Measurements from ENCODE around the gene GRID1.
"Not testable (repeated sequence)": the region's sequence is repeated elsewhere in the genome, so short reads cannot be mapped to it uniquely, and the experiment has no call there.

GRID1 gene

DNA sequence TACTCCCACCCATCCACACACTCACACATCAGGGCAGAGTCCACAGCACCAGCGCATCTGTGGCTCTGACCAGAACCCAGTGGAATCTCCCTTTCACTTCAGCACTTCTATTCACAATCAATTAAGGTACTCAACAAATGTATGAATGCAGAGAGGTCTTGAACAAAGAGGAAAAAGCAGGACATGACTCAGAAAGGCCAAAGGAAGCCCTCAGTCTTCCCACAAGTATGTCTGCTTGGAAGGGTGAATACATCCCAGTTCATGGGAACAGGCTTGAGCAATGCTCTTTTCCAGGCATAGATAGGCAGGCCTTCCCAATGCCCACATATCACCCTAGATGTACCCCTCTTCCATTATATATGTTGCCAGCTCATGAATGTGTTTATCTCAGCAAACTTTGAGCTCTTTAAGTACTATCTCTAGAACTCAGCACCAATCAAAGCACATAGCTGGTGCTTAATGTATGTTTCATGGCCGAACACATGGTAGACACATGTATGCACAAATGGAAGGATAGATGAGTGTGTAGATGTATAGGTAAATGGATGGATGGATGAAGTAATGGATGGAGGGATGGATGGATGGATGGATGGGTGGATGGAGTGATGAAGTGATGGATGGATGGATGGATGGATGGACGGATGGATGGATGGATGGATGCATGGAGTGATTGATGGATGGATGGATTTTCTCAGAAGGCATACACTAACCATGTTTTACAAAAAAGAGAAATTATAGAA is 507.6 kb downstream of the GRID1 start:
- DNase-seq: no peak

DNA sequence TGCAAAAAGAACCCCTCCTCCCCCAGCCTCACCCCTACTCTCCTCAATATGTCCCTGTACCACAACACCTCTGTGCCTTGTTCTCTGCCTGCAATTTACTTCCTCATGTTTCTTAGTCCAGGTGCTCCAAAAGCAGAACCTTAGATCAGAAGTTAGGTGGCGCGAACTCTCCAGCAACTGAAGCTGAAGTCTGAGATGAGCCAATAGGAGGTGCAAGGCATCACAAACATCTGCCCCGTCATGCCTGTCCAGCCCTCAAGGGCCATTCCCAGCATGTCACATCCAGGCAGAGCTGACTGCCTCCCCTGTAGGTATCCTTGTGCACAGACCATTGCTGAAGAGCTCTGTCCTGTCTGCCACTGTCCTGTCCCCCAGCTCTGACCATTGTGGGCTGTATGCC is 508.8 kb downstream of the GRID1 start:
- no peak for DNase-seq

GRCh38 chr10:85857305-85857704 is 509.3 kb downstream of the GRID1 start:
- no peak for DNase-seq

GRCh38 chr10:85851934-85852333 is 514.7 kb downstream of the GRID1 start:
- DNase-seq: no peak

DNA sequence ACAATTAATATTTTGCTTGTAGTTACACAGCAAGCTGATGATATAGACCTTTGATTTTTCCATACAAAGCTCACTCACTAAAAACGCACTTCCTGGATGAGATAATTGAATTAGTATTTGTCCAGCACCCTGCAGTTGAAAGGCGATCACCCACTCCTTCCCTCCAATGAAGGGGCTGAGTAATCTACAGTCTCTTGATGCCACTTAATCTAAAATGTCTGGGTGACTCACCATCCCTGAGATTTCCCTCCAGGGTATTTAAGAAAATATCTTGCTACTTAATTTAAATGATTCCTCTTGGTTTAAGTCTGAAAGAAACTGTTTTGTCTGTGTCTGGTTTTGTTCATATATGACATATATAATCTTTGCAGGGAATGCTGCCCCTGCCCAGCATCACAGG is 515.3 kb downstream of the GRID1 start:
- DNase-seq: no peak

DNA sequence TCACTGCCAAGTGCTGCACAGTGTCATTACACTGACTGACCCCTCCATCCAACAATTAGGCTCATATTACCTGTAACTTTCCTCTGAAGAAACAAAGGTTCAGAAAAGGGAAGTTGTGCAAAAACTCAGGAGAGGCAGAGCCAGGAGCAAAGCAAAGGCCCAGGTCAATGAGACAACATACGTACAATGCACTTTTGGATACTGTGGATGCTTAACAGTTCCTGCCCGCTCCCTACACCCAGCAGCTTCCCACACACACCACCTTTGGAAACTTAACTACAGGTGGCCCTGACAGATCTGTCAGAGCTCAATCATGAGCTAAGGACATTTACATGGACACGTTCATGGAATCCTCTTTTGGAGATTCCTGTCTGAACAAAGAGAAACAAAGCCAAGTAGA is 515.9 kb downstream of the GRID1 start:
- no peak for DNase-seq

DNA sequence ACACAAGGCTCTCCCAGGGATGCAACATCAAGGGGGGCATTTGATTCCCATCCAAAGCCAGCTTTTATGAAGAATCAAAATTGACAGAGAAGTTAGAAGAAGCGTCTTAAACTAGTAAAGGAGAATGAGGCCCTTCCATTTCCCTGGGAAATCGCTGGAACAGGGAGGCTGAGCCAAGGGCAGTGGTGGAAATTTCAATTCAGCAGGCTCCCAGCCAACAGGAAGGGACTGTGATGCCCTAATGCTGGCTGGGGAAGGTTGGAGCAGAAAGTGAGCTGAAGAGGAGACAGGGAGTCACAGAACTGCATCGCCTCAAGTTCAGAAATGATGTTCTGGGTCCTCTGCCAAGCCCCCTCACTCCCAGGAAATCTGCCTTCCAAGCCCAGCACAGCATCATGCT is 517.3 kb downstream of the GRID1 start:
- DNase-seq: no peak

DNA sequence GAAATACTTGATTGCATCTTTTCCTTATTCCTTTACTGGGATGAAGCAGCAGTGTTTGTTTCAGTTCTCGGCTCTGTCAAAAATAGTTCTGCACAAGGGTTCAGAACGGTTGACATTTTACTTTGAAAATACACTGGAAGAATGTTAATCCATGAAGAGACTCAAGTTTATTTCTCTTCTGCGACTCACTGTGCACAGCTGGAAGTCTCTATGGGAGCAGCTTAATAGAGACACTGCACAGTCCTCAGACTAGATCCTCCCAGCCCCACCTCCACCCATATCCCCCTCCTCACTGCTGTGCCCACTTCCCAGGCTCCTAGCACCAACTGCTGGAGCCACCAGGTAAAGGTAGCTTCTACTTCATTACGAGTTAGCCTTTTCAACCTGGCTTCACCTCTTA is 517.8 kb downstream of the GRID1 start:
- DNase-seq: no peak

- no peak for DNase-seq
Observed at GRCh38 chr10:85847085-85847484, 519.5 kb downstream of the GRID1 start.

DNA sequence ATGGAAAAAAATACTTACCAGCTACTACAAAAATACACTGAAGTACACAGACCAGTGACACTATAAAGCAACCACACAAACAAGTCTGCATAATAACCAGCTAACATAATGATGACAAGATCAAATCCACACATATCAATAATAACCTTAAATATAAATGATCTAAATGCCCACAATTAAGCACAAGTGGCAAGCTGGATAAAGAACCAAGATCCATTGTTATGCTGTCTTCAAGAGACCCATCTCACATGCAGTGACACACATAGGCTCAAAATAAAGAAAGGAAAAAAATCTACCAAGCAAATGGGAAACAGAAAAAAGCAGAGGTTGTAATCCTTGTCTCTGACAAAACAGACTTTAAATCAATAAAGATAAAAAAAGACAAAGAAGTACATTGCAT is 527.9 kb downstream of the GRID1 start:
- DNase-seq: not testable (repeated sequence)

- DNase-seq: no peak
Observed at GRCh38 chr10:85832988-85833387, 533.6 kb downstream of the GRID1 start.

DNA sequence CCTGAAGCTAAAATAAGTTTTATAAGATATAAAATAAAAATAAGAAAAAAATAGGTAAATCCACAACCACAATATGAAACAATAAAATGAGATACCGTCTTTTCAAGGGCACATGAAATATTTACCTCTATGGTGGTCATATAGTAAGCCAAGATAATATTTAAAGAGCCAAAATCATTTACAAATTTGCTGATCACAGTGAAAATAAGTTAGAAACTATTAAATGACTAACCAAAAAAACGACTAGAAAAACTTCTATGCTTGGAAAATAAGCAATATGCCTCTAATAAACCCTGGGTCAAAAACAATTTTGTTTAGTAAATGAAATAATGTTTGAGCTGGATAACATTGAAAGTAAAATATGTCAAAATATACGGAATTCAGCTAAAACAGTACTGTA is 535.2 kb downstream of the GRID1 start:
- DNase-seq: no peak

DNA sequence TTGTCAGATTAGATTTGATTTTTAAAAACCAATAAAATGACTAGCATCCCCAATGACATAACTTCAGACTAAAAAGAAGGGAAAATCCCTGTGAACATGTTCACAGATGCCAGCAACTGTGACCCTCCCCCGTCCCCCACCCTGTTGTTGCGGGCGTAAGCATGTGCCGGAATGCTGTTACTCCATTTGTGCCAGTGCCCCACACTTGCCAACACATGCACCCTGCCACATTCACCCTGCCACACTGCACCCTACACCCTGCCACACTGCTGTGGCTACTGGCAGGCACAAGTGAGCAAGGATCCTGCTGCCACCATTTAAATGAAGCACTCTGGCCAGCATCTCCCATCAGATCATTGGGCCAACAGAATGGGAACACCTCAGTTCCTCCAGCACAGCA is 540.2 kb downstream of the GRID1 start:
- DNase-seq: no peak

GRCh38 chr10:85811405-85811804 is 555.2 kb downstream of the GRID1 start:
- DNase-seq: no peak

DNA sequence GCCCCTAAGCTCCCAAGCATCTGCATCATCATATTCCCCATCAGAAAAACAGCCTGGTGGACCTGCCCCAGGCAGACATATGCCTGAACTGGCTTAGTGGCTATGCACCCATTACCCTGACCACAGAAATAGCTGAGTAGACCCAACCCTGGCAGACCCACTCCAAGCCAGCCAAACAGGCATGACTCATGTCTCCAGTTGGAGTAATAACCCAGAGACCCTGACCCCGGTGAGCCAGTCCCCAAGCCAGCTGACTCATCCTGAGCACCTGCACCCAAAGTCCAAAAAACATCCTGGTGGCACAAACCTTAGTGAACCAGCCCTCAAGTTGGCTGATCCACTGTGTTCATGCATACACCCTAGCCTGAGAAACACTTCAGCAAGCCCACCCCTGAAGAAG is 555.9 kb downstream of the GRID1 start:
- DNase-seq: no peak

- DNase-seq: no peak
Observed at GRCh38 chr10:85795460-85795859, 571.1 kb downstream of the GRID1 start.

DNA sequence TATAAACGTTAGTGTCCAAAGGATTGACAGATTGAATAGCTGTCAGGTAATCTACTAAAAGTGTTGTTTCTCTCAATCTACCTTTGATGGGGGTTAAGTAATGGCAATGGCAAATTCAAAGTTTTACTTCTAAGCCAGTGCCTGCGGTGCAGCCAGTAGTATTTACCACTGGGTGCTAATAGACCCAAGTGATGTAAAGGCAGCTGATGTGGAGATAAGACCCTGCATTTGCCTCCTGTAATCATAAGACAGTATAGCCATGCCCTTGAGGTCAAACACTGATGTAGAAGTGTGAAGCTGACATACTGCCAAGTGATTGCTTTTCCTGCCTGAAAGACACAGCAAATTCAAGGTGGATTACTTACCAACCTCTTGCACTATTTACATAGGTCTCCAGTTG is 572.0 kb downstream of the GRID1 start:
- no peak for DNase-seq

DNA sequence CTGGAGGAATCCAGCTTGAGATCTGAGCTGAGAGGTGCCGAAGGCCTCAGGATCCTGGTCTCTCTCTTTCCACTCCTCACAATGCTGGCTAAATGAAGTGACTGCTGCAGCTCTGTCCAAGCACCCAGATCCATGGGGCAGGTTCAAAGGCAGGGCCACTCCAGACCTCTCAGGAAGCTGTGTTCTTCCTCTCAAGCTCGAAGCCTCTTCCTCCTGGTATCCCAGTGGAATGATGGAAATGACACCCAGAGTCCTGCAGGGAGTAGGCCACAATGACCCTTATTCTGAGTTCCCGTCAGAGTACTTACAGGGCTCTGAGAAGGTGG is 574.1 kb downstream of the GRID1 start:
- DNase-seq: no peak

DNA sequence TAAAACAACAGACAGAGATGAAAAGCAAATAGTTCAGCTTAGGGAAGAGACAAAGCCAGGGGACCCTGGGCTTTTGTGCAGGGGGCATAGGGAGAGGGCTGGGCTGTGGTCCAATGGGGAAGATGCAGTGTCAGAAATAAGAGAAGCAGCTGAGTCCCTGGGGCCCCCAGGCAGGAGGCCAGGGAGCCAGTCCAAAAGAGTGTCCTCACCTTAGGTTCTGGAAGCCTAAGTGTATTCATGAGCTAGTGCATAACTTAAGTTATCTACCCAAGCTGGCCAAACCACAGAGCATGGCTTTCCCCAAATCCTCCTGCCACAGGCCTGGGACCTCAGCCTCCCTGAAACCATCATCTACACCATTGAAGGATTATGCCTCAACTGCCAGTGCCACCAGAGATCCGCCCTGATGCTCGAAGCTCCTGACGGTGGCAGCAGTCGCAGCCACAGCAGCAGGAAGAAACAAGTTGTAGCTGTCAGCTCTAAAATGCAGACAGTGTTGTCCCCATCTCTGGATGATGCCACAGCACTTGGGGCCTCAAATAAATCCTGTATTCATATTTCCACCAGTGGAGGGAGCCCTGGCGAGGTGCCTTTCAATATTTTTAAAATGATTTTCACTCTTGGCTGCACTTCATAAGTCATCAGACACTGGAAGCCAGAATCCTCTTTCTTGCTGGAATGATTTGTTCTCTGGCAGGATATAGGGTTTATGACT is 574.6 kb downstream of the GRID1 start:
- no peak for DNase-seq

- DNase-seq: no peak
Observed at GRCh38 chr10:85789982-85790789, 576.4 kb downstream of the GRID1 start.

DNA sequence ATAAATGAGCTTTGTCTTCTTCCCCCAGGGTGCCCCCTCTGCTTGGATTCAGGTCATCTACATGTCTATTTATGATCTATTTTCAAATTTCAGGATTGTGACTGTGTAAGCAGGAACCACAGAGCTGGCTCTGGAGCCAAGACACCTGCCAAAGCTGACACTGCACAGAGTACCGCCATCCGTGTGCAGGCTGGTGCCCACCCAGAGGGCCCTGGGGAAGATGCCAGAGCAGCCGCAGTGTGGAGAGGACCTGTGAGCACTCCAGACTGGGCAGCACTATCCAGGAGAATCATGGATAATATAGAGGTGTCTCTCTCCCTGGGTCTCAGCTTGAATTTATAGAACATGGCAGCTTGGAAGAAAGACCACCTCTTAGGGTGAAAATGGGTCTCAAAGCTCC is 577.5 kb downstream of the GRID1 start:
- no peak for DNase-seq

GRCh38 chr10:85788570-85788969 is 578.0 kb downstream of the GRID1 start:
- DNase-seq: no peak

- DNase-seq: peak in 1 of 2 donors; percentile 11
Observed at GRCh38 chr10:85787881-85788280, 578.7 kb downstream of the GRID1 start.

GRCh38 chr10:85787393-85787792 is 579.2 kb downstream of the GRID1 start:
- no peak for DNase-seq
